Hematopoietic multipotent progenitor cell treated with erythropoietin and hydrocortisone succinate and interleukin-3 and kit ligand, for 4 days (in vitro differentiated cells): ENCODE data around the gene PBLD.
"Not testable (repeated sequence)": the region's sequence is repeated elsewhere in the genome, so short reads cannot be mapped to it uniquely, and the experiment has no call there.

Source experiments
- DNase-seq: peaks from one replicate; pipeline ENCODE4 v3.0.0-alpha.2; 2015

The PBLD gene

DNA sequence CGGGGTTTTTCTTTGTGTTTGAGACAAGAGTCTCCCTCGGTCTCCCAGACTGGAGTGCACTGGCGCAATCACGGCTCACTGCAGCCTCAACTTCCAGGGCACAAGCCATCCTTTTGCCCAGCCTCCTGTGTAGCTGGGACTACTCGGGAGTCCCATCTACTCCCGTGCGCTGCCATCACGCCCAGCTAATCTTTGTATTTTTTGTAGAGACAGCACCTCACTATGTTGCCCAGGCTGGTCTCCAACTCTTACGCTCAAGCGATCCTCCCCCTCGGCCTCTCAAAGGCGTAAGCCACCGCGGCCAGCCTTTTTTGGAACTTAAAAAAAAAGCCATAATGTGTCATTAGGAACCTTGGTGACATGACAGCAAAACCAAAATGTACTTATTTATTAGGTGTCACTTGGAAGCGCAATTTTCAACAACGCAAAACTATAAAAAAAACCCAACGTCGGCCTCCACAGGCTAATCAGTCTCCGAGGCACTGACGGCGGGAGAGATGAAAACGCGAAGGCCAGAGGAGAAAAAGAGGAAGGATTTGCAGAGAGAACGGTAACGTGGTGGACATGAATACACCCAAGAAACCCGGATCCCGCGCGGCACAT is 1.8 kb downstream of the PBLD start:
- no peak for DNase-seq

DNA sequence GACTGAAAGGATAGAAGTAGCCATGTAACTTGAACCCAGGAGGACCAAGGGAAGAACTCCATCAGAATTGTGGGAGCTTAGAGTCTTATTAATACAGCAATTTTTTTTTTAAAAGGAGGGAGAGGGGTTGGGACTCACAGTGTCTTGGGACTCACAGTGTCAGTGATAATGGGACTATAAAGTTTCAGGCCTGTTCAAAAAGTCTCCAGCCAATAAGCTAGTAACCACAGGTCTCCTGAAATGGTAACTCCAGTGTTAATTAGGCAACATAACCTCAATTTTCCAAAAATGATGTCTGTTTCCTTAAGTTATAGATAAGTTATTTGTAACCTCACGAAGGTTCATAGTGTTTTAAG is 3.2 kb downstream of the PBLD start:
- no peak for DNase-seq

- DNase-seq = peak; percentile 85
Measured at GRCh38 chr10:68327889-68328786, 4.6 kb downstream of the PBLD start.

GRCh38 chr10:68324396-68324795 is 8.3 kb downstream of the PBLD start:
- DNase-seq = not testable (repeated sequence)

DNA sequence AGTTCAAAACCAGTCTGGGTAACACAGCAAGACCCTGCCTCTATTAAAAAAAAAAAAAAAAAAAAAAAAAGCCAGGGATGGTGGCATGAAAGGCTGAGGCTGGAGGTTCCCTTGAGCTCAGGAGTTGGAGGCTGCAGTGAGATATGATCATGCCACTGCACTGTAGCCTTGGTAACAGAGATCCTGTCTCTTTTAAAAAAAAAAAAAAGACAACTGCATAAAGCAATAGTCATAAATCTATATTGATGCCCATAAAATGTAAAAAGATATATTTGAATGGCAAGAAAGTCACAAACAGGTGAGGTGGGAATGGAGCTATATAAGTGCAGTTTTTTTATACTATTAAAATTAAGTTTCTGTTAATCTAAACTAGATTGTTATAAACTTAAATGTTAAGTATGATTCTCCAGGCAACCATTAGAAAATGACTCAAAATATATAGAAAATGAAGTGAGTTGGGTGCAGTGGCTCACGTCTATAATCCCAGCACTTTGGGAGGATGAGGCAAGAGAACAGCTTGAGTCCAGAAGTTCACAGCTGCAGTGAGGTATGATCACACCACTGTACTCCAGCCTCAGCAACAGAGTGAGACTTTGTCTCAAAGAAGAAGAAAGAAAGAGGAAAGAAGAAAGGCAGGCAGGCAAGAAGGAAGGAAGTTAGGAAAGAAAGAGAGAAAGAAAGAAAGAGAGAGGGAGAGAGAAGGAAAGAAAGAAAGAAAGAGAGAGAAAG is 14.2 kb downstream of the PBLD start:
- DNase-seq = no peak

GRCh38 chr10:68315582-68315981 is 17.1 kb downstream of the PBLD start:
- no peak for DNase-seq

DNA sequence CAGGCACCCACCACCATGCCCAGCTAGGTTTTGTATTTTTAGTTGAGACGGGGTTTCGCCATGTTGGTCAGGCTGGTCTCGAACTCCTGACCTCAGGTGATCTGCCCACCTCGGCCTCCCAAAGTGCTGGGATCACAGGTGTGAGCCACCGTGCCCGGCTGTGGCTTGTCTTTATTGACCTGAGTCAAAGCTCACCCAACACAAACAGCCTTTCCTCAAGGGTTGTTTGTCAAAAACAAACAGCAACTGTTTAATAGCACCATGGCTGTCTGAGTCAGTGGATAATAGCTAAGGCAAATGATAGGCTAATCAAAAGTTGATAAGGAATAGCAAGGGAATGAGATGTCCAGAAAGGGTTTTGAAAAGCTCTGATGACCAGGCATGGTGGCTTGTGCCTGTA is 17.8 kb downstream of the PBLD start:
- not testable (repeated sequence) for DNase-seq

GRCh38 chr10:68310531-68310930 is 22.2 kb downstream of the PBLD start:
- no peak for DNase-seq

- no peak for DNase-seq
Measured at GRCh38 chr10:68305854-68306253, 26.9 kb downstream of the PBLD start.

DNA sequence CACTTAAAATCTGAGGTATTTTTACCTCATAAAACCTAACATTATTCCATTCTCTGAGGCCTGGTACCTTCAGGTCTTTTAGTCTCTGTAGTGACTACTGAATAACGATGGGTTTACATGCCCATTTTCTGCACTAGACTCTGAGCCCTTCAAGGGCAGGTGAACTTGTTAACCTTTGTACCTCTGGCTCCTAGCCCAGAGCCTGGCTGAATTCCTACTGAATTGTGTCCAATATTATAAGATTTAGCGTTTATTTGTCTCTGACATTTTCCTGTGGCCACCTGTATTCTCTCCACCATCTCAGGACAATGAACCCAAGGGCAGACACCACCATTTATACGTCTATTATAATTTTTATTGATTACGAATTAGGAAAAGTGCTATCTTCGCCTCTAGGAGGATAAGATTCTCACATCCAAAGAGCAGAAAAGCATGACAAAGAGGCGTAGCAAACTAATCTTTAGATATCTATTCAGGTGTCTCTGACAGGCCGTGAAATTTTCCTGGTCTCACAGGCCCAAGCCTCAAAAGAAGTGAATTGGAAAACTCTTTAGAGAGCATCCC is 28.8 kb downstream of the PBLD start:
- DNase-seq = no peak

DNA sequence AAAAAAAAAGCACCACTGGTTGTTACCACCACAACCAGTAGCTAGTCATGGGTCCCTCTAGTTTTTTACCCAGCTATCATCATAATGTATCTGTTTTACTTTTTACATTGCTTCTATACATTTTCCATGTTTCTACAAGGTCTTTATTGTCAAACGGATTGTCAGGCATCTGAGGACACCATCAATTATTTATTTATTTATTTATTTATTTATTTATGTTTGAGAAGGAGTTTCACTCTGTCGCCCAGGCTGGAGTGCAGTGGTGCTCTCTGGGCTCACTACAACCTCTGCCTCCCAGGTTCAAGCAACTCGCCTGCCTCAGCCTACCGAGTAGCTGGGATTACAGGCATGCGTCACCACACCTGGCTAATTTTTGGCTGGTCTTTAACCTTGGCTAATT is 29.9 kb downstream of the PBLD start:
- DNase-seq = no peak

- no peak for DNase-seq
Measured at GRCh38 chr10:68302503-68302823, 30.3 kb downstream of the PBLD start.

- DNase-seq = peak; percentile 77
Measured at GRCh38 chr10:68301790-68302502, 30.8 kb downstream of the PBLD start.

DNA sequence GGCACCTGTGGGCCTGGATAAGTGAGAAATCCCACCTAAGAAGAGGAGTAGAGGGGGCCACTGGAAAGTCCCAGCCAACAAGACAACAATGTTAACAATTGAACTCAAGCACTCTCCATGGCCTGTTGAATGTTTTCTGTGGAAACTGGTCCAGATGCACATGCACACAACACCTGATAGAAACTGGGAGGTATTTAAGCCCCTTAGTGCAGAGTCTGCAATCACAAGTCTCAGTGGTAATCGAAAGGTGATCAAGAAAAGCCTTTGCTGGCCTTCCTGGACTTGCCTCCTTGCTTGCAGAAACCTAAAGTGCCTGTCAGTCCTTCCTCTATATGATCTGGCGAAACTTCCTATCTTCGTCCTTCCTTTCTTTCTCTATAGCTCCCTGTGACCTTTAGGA is 31.4 kb downstream of the PBLD start:
- DNase-seq = no peak

GRCh38 chr10:68296843-68297663 is 35.7 kb downstream of the PBLD start:
- no peak for DNase-seq

GRCh38 chr10:68290736-68291135 is 42.0 kb downstream of the PBLD start:
- no peak for DNase-seq

GRCh38 chr10:68288717-68289116 is 44.0 kb downstream of the PBLD start:
- no peak for DNase-seq

- DNase-seq = no peak
Measured at GRCh38 chr10:68284062-68285001, 48.4 kb downstream of the PBLD start.

GRCh38 chr10:68280758-68281157 is 52.0 kb downstream of the PBLD start:
- no peak for DNase-seq

- DNase-seq = not testable (repeated sequence)
Measured at GRCh38 chr10:68278906-68279753, 53.6 kb downstream of the PBLD start.
